Type B pancreatic cell (in vitro differentiated cells): ENCODE data around the gene ANKRD6. TPM values are rescaled to one million over a fixed set of nuclear protein-coding genes. Genes with fewer than 3 reads are reported as not detected.

Experiments used
- DNase-seq: peaks from one replicate; pipeline ENCODE4 v3.0.0; 2021; ENCODE audit warnings: mixed read lengths; ENCODE audit not compliant: unreplicated experiment; ENCODE audit errors: extremely low spot score
- H3K27ac Mint-ChIP-seq: 2 replicates; pipeline ENCODE4 v1.8.0; 2021; ENCODE audit warnings: mild to moderate bottlenecking, mixed read lengths
- H3K27me3 Mint-ChIP-seq: 2 replicates; pipeline ENCODE4 v1.8.0; 2021; ENCODE audit warnings: mixed read lengths
- H3K36me3 Mint-ChIP-seq: 2 replicates; pipeline ENCODE4 v1.8.0; 2021; ENCODE audit warnings: mixed read lengths
- H3K4me1 Mint-ChIP-seq: one replicate; pipeline ENCODE4 v1.8.0; 2021; ENCODE audit warnings: mixed read lengths; ENCODE audit not compliant: unreplicated experiment
- H3K4me3 Mint-ChIP-seq: 2 replicates; pipeline ENCODE4 v1.8.0; 2021; ENCODE audit warnings: mild to moderate bottlenecking, mixed read lengths
- H3K9me3 Mint-ChIP-seq: 2 replicates; pipeline ENCODE4 v1.8.0; 2021; ENCODE audit warnings: mixed read lengths
- total RNA-seq: library from RNA; stranded (reverse); gene quantifications from 2 replicates; pipeline ENCODE4 v1.2.1, GENCODE V29; 2021; ENCODE audit warnings: low replicate concordance
- TF ChIP-seq, protein P1 (sequence below): fragments of 200-600 bp; sonication (generic); conservative IDR thresholded peaks from 2 replicates; pipeline ENCODE4 v1.5.0; 2021; ENCODE audit warnings: antibody characterized with exemption, mild to moderate bottlenecking

Gene ANKRD6
- total RNA-seq, 1 donor from 2014 or later, result 34.0 TPM

DNA sequence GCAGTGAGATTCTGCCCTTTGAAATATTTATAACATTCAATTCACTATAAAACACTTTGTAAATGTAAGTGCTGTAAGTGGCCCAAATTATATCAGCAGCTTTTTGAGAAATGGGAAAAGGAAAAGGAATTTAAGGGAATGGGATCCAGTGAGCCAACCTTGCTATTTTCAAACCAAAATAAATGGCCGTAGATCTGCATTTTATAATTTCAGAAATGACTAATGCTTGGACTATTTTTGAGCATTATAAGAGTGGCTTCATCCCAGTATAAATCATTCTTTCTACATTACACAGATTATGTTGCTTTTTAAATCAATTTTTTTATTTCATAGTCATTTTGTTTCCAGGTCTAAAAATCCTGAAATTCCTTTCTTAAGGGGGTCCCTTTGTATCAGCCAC lies 49.2 kb downstream of the ANKRD6 start:
- no peaks in the 10 kb centered on the region for H3K36me3 Mint-ChIP-seq
- H3K4me1 Mint-ChIP-seq, result peaks cover 20% of the 10 kb centered on the region
- no peaks in the 10 kb centered on the region for H3K9me3 Mint-ChIP-seq
- no peak for DNase-seq
- no peak overlapping the region for H3K27ac Mint-ChIP-seq
- TF ChIP-seq, protein P1, sequence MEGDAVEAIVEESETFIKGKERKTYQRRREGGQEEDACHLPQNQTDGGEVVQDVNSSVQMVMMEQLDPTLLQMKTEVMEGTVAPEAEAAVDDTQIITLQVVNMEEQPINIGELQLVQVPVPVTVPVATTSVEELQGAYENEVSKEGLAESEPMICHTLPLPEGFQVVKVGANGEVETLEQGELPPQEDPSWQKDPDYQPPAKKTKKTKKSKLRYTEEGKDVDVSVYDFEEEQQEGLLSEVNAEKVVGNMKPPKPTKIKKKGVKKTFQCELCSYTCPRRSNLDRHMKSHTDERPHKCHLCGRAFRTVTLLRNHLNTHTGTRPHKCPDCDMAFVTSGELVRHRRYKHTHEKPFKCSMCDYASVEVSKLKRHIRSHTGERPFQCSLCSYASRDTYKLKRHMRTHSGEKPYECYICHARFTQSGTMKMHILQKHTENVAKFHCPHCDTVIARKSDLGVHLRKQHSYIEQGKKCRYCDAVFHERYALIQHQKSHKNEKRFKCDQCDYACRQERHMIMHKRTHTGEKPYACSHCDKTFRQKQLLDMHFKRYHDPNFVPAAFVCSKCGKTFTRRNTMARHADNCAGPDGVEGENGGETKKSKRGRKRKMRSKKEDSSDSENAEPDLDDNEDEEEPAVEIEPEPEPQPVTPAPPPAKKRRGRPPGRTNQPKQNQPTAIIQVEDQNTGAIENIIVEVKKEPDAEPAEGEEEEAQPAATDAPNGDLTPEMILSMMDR, result no peak
- no peaks in the 10 kb centered on the region for H3K27me3 Mint-ChIP-seq
- no peak overlapping the region for H3K4me3 Mint-ChIP-seq

DNA sequence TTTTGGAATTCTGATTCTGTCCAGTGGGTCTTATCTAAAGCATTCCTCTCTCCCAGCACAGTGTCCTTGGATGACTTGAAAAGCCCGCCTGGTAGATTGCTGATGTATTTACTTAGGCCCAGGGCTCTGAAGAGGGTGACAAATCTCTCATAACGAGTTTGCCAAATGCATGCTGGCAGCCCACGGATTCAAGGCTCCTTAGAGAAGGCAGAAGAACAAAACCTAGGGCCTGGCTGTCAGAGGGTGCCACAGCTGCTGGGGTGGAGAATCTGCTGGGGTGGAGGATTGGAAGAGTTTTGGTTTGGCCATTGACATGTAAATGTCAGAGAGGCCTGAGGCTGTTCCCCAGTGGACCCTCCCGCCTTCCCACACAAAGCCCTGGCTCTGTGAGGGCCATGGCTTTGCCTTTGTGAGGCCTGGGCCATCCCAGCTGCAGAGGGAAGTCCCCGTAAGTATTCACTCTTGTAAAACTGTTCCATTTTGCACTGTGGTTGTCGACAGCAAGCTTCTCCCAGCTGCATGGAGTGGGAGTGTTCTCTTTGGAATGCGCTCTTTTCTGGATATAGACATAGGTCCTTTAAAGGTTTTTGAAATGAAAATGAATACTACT lies 50.3 kb downstream of the ANKRD6 start:
- Mint-ChIP-seq H3K9me3 (no peaks in the 10 kb centered on the region), H3K27ac (peak overlapping the region; percentile 20), H3K4me3 (no peak overlapping the region), H3K27me3 (no peaks in the 10 kb centered on the region), H3K36me3 (no peaks in the 10 kb centered on the region), H3K4me1 (peaks cover 20% of the 10 kb centered on the region)
- TF ChIP-seq, protein P1, result no peak
- no peak for DNase-seq

DNA sequence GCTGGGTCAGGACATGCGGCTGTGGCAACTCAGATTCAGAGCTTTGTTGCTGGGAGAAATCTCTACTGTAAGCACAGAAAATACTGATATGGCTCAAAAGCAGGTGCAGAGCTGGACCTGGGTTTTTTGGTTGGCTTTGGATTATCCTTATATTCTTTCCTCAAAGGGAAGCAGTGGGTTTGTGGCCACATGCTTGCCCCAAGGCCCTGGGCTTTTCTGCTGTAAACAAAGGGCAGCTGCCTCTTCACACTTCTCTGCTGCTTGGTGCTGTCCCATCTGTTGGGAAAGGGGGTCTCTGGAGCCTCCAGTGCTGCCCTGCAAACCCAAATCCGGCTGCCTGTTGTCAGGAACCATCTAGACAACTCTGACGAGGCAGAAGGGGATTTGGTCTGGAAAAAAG lies 52.4 kb downstream of the ANKRD6 start:
- no peak overlapping the region for H3K4me3 Mint-ChIP-seq
- H3K27ac Mint-ChIP-seq, result no peak overlapping the region
- H3K36me3 Mint-ChIP-seq, result no peaks in the 10 kb centered on the region
- H3K27me3 Mint-ChIP-seq, result no peaks in the 10 kb centered on the region
- TF ChIP-seq, protein P1, result no peak
- no peaks in the 10 kb centered on the region for H3K9me3 Mint-ChIP-seq
- no peak for DNase-seq
- peaks cover 20% of the 10 kb centered on the region for H3K4me1 Mint-ChIP-seq

DNA sequence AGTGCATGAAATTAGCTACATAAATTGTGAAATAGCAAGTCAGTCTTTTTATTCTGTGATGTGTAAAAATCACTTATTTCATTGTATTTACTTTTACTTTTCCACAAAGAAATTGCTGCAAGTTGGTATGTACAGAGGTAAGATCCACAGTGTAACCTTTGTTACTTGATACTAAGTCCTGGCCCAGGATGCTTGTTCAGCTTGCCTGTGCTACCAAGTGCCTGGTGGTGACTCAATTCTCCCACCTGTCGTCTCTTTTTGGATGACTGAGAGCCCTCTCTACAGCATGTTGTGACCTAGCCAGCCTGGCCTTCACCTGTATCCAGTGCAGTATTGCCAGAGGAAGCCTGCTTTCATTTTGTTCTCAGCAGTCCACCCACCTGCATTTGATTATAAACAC lies 54.9 kb downstream of the ANKRD6 start:
- H3K9me3 Mint-ChIP-seq, result no peaks in the 10 kb centered on the region
- H3K4me3 Mint-ChIP-seq, result no peak overlapping the region
- TF ChIP-seq, protein P1, result no peak
- no peak for DNase-seq
- H3K27ac Mint-ChIP-seq, result no peak overlapping the region
- no peaks in the 10 kb centered on the region for H3K36me3 Mint-ChIP-seq
- H3K4me1 Mint-ChIP-seq, result peaks cover 23% of the 10 kb centered on the region
- no peaks in the 10 kb centered on the region for H3K27me3 Mint-ChIP-seq

DNA sequence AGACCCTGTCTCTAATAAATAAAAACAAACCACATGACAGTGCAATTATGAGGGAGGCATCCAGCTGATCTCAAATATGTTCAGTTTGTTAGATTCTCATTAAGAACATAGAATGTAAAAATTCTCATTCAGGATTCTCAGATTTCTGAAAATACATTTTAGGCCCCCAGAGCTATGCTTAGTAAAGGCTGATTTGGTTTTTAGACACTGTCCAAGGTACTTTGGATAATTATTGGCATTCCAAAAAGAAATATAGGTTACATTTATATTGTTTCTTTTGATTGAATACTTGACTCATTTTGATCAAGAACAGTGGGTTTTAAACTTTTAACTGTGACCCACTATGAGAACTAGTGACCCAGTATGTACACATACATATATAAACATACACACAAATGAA lies 55.5 kb downstream of the ANKRD6 start:
- Mint-ChIP-seq H3K4me3 (no peak overlapping the region), H3K27me3 (no peaks in the 10 kb centered on the region), H3K4me1 (peaks cover 18% of the 10 kb centered on the region), H3K9me3 (no peaks in the 10 kb centered on the region), H3K36me3 (no peaks in the 10 kb centered on the region), H3K27ac (no peak overlapping the region)
- TF ChIP-seq, protein P1, result no peak
- DNase-seq, result no peak

DNA sequence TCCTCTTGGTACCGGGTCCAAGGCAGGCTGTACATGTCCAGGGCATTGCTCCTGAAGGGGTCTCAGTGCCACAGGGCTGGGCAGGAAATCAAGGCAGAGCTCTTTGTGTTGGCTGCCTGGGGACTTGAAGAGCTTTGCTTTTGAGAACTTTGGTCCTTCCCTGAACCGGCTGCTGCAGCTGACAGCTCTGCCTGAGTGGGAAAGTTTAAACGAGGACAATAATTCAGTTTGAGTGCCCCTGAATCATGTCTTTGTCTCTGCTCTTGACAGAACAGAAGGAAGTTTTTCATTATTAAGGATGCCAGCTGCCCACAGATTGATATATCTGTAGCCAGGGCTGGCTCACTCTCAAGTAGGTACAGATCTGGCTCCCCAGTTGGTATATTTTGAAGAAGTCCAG lies 56.1 kb downstream of the ANKRD6 start:
- H3K4me1 Mint-ChIP-seq, result peaks cover 11% of the 10 kb centered on the region
- no peak for DNase-seq
- no peaks in the 10 kb centered on the region for H3K27me3 Mint-ChIP-seq
- H3K9me3 Mint-ChIP-seq, result no peaks in the 10 kb centered on the region
- TF ChIP-seq, protein P1, result no peak
- no peak overlapping the region for H3K27ac Mint-ChIP-seq
- H3K4me3 Mint-ChIP-seq, result no peak overlapping the region
- peaks cover 1% of the 10 kb centered on the region for H3K36me3 Mint-ChIP-seq
